Astrocyte (in vitro differentiated cells and primary cell): ENCODE measurements around the gene AKIP1.

Experiments
- CTCF ChIP-seq: IDR thresholded peaks from 2 replicates; pipeline ENCODE4 v1.5.1; 2011; ENCODE audit warnings: low read depth, mild to moderate bottlenecking, inconsistent platforms, low read length, moderate library complexity; ENCODE audit not compliant: insufficient read depth
- EZH2 ChIP-seq: IDR thresholded peaks from 2 replicates; pipeline ENCODE4 v1.6.1; 2012; ENCODE audit warnings: mild to moderate bottlenecking, low read length, inconsistent platforms; ENCODE audit not compliant: insufficient read depth

GRCh38 chr11:8871962-8872361, 39.0 kb upstream of the AKIP1 start:
- TF ChIP-seq CTCF, result no peak
- no peak for TF ChIP-seq EZH2
